Inflammatory macrophage treated with lipopolysaccharide for 1 hour (primary cell): ENCODE results near the gene PCNX1.
"Not testable (repeated sequence)": the region's sequence is repeated elsewhere in the genome, so short reads cannot be mapped to it uniquely, and the experiment has no call there.

Experiments
- DNase-seq, 2 donors: peaks; one replicate each; pipeline ENCODE4 v3.0.0-alpha.2; 2020 to 2022

The PCNX1 gene

GRCh38 chr14:71022939-71023338, 115.7 kb downstream of the PCNX1 start:
- DNase-seq: no peak

- no peak for DNase-seq
Observed at GRCh38 chr14:71029236-71029781, 122.0 kb downstream of the PCNX1 start.

- no peak for DNase-seq
Observed at GRCh38 chr14:71031000-71031399, 123.7 kb downstream of the PCNX1 start.

GRCh38 chr14:71036433-71036832, 129.2 kb downstream of the PCNX1 start:
- no peak for DNase-seq

- DNase-seq: no peak
Observed at GRCh38 chr14:71048393-71048792, 141.1 kb downstream of the PCNX1 start.

- DNase-seq: no peak
Observed at GRCh38 chr14:71049435-71050133, 142.3 kb downstream of the PCNX1 start.

- peak in 1 of 2 donors; percentile 24 for DNase-seq
Observed at GRCh38 chr14:71050227-71050823, 143.1 kb downstream of the PCNX1 start.

GRCh38 chr14:71054706-71055105, 147.4 kb downstream of the PCNX1 start:
- DNase-seq: peak in 1 of 2 donors; percentile 4

- DNase-seq: no peak
Observed at GRCh38 chr14:71056168-71056567, 148.9 kb downstream of the PCNX1 start.

- DNase-seq: no peak
Observed at GRCh38 chr14:71060274-71060673, 153.0 kb downstream of the PCNX1 start.

- DNase-seq: no peak
Observed at GRCh38 chr14:71060825-71061455, 153.7 kb downstream of the PCNX1 start.

GRCh38 chr14:71061458-71061857, 154.2 kb downstream of the PCNX1 start:
- peak in 1 of 2 donors; percentile 17 for DNase-seq

GRCh38 chr14:71062581-71063303, 155.5 kb downstream of the PCNX1 start:
- peak; percentile 9 to 19 for DNase-seq

- no peak for DNase-seq
Observed at GRCh38 chr14:71063351-71063750, 156.1 kb downstream of the PCNX1 start.

GRCh38 chr14:71064747-71065146, 157.5 kb downstream of the PCNX1 start:
- DNase-seq: not testable (repeated sequence)

- DNase-seq: no peak
Observed at GRCh38 chr14:71070169-71070568, 162.9 kb downstream of the PCNX1 start.

- DNase-seq: no peak
Observed at GRCh38 chr14:71071042-71071441, 163.8 kb downstream of the PCNX1 start.

- no peak for DNase-seq
Observed at GRCh38 chr14:71076462-71077092, 169.3 kb downstream of the PCNX1 start.

- DNase-seq: no peak
Observed at GRCh38 chr14:71078500-71078899, 171.2 kb downstream of the PCNX1 start.

GRCh38 chr14:71086567-71086966, 179.3 kb downstream of the PCNX1 start:
- no peak for DNase-seq

- DNase-seq: no peak
Observed at GRCh38 chr14:71089971-71090370, 182.7 kb downstream of the PCNX1 start.

GRCh38 chr14:71094722-71095121, 187.5 kb downstream of the PCNX1 start:
- DNase-seq: no peak

- no peak for DNase-seq
Observed at GRCh38 chr14:71096947-71097346, 189.7 kb downstream of the PCNX1 start.
